ENCODE data around the gene FTCDNL1. TPM values are rescaled to one million over a fixed set of nuclear protein-coding genes. Genes with fewer than 3 reads are reported as not detected.

The FTCDNL1 gene
- total RNA-seq, 2 donors from 2014 or later: 0.70 to 1.5 TPM

- H3K27me3 ChIP-seq (ENCODE audit: control insufficient read depth, insufficient read depth, low read length, poor library complexity, severe bottlenecking): no peaks in the 10 kb centered on the region
- H3K9me3 Mint-ChIP-seq: no peaks in the 10 kb centered on the region
- H3K36me3 Mint-ChIP-seq (ENCODE audit: low read depth): no peaks in the 10 kb centered on the region
- no peaks in the 10 kb centered on the region for H3K36me3 ChIP-seq (ENCODE audit: control insufficient read depth, insufficient read depth, low read length)
- TF ChIP-seq, protein P1, sequence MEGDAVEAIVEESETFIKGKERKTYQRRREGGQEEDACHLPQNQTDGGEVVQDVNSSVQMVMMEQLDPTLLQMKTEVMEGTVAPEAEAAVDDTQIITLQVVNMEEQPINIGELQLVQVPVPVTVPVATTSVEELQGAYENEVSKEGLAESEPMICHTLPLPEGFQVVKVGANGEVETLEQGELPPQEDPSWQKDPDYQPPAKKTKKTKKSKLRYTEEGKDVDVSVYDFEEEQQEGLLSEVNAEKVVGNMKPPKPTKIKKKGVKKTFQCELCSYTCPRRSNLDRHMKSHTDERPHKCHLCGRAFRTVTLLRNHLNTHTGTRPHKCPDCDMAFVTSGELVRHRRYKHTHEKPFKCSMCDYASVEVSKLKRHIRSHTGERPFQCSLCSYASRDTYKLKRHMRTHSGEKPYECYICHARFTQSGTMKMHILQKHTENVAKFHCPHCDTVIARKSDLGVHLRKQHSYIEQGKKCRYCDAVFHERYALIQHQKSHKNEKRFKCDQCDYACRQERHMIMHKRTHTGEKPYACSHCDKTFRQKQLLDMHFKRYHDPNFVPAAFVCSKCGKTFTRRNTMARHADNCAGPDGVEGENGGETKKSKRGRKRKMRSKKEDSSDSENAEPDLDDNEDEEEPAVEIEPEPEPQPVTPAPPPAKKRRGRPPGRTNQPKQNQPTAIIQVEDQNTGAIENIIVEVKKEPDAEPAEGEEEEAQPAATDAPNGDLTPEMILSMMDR (conservative IDR thresholded peaks at IDR 0.05): no peak
- H3K27ac ChIP-seq (ENCODE audit: low read depth, low read length): no peak overlapping the region
- H3K4me1 Mint-ChIP-seq: no peaks in the 10 kb centered on the region
- DNase-seq: no peak
- H3K4me3 ChIP-seq (ENCODE audit: low read length): no peak overlapping the region
- H3K9me3 ChIP-seq (ENCODE audit: control insufficient read depth, low read length): peaks cover 3% of the 10 kb centered on the region
- H3K9ac ChIP-seq (ENCODE audit: extremely low read depth, low read length, poor library complexity, severe bottlenecking): no peak overlapping the region
- H3K27me3 Mint-ChIP-seq (ENCODE audit: insufficient read depth): no peaks in the 10 kb centered on the region
- H3K4me3 Mint-ChIP-seq: no peak overlapping the region
- no peak overlapping the region for H3K27ac Mint-ChIP-seq
- no peaks in the 10 kb centered on the region for H3K4me1 ChIP-seq (ENCODE audit: control insufficient read depth, insufficient read depth, low read length)
Measured at GRCh38 chr2:199717587-199717907, 133.4 kb downstream of the FTCDNL1 start.

DNA sequence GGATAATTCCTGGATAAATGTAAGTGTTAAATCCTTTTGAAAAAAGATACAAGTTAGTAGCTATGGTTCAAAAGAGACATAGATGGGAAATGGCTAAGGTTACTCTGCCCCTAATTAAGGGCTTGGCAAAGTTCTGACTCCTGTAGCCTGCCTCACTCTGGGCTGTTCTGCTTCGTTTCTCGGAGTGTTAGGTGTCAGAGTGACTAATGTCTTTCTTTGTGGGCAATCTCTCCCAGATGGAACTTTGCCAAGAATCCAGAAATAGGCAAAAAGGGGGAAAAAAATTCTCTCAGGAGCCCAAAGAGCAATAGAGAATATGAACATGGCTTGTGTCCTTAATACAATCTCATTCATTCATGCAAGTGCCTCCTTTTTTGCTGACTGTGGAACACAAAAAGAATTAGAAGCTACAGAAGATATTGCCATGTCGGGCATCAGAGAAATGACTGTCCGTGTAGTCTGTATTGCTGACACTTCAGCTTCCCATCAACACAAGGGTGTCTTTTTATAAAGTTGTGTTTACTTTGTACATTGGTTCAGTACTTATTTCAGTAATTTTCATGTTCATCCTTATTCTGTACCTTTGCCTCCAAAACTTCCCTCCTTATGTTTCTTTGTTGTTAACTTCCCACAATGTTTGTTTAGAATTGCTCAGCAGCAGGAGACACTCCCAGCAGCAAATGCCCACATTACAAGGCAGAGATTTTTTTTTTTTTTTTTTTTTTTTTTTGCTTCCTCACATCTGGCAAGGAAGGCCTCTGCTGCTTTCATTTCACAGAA is 134.0 kb downstream of the FTCDNL1 start:
- no peak overlapping the region for H3K27ac ChIP-seq (ENCODE audit: low read depth, low read length)
- H3K27ac Mint-ChIP-seq: no peak overlapping the region
- H3K4me1 Mint-ChIP-seq: no peaks in the 10 kb centered on the region
- 88% methylated on average over 4 of the region's 4 CpGs; no CpG with 5 or more reads in 1 of the 2 experiments for WGBS, 2 experiments (ENCODE audit: insufficient coverage in 1 of 2, insufficient read length in 1 of 2)
- DNase-seq: no peak
- H3K9me3 Mint-ChIP-seq: no peaks in the 10 kb centered on the region
- H3K36me3 Mint-ChIP-seq (ENCODE audit: low read depth): no peaks in the 10 kb centered on the region
- H3K9me3 ChIP-seq (ENCODE audit: control insufficient read depth, low read length): peaks cover 3% of the 10 kb centered on the region
- no peak overlapping the region for H3K4me3 ChIP-seq (ENCODE audit: low read length)
- TF ChIP-seq, protein P1 (conservative IDR thresholded peaks at IDR 0.05): no peak
- H3K4me1 ChIP-seq (ENCODE audit: control insufficient read depth, insufficient read depth, low read length): no peaks in the 10 kb centered on the region
- no peak overlapping the region for H3K9ac ChIP-seq (ENCODE audit: extremely low read depth, low read length, poor library complexity, severe bottlenecking)
- H3K27me3 Mint-ChIP-seq (ENCODE audit: insufficient read depth): no peaks in the 10 kb centered on the region
- H3K27me3 ChIP-seq (ENCODE audit: control insufficient read depth, insufficient read depth, low read length, poor library complexity, severe bottlenecking): no peaks in the 10 kb centered on the region
- no peak overlapping the region for H3K4me3 Mint-ChIP-seq
- no peaks in the 10 kb centered on the region for H3K36me3 ChIP-seq (ENCODE audit: control insufficient read depth, insufficient read depth, low read length)

- H3K9me3 ChIP-seq (ENCODE audit: control insufficient read depth, low read length): no peaks in the 10 kb centered on the region
- DNase-seq: no peak
- Mint-ChIP-seq H3K9me3 (no peaks in the 10 kb centered on the region), H3K4me3 (no peak overlapping the region), H3K36me3 (ENCODE audit: low read depth) (no peaks in the 10 kb centered on the region), H3K27ac (no peak overlapping the region), H3K27me3 (ENCODE audit: insufficient read depth) (no peaks in the 10 kb centered on the region), H3K4me1 (no peaks in the 10 kb centered on the region)
- no peak overlapping the region for H3K27ac ChIP-seq (ENCODE audit: low read depth, low read length)
- 44 to 100% methylated on average over 1 to 2 of the region's 2 CpGs for WGBS, 2 experiments (ENCODE audit: insufficient coverage in 1 of 2, insufficient read length in 1 of 2)
- no peaks in the 10 kb centered on the region for H3K4me1 ChIP-seq (ENCODE audit: control insufficient read depth, insufficient read depth, low read length)
- TF ChIP-seq, protein P1 (conservative IDR thresholded peaks at IDR 0.05): no peak
- H3K36me3 ChIP-seq (ENCODE audit: control insufficient read depth, insufficient read depth, low read length): no peaks in the 10 kb centered on the region
- H3K9ac ChIP-seq (ENCODE audit: extremely low read depth, low read length, poor library complexity, severe bottlenecking): no peak overlapping the region
- no peaks in the 10 kb centered on the region for H3K27me3 ChIP-seq (ENCODE audit: control insufficient read depth, insufficient read depth, low read length, poor library complexity, severe bottlenecking)
- H3K4me3 ChIP-seq (ENCODE audit: low read length): no peak overlapping the region
Measured at GRCh38 chr2:199713746-199714145, 137.2 kb downstream of the FTCDNL1 start.

Data from endodermal cell (in vitro differentiated cells).